ENCODE results near the gene MDM2.

GRCh38 chr12:68812553-68813241, 4.7 kb downstream of the MDM2 start:
- TF ChIP-seq EZH2 (IDR thresholded peaks at IDR 0.05; ENCODE audit: low read depth) (no peak), CTCF (conservative IDR thresholded peaks at IDR 0.05) (no peak)
